Loucy (cell line): ENCODE results near the gene IDS.

Source experiments
- H2AFZ ChIP-seq: fragments of 200-600 bp; sonication (generic); 2 replicates; pipeline ENCODE4 v1.6.0; 2016; ENCODE audit warnings: antibody characterized with exemption, mild to moderate bottlenecking, low read length, moderate library complexity
- H3F3A ChIP-seq: fragments of 200-600 bp; 2 replicates; pipeline ENCODE4 v1.6.0; 2016; ENCODE audit warnings: antibody characterized with exemption, low read depth, mild to moderate bottlenecking
- H3K27me3 ChIP-seq: fragments of 200-600 bp; sonication (generic); 2 replicates; pipeline ENCODE4 v1.6.1; 2014; ENCODE audit warnings: low read length, mild to moderate bottlenecking; ENCODE audit not compliant: insufficient read depth, poor library complexity, severe bottlenecking
- H3K36me3 ChIP-seq: fragments of 200-600 bp; sonication (generic); 2 replicates; pipeline ENCODE4 v1.6.1; 2016; ENCODE audit warnings: low read length; ENCODE audit not compliant: insufficient read depth
- H3K4me1 ChIP-seq: fragments of 200-600 bp; sonication (generic); 2 replicates; pipeline ENCODE4 v1.5.1; 2014; ENCODE audit warnings: low read length, mild to moderate bottlenecking; ENCODE audit not compliant: insufficient read depth, poor library complexity, severe bottlenecking
- H3K4me2 ChIP-seq: fragments of 200-600 bp; sonication (generic); 2 replicates; pipeline ENCODE4 v1.6.0; 2014; ENCODE audit warnings: antibody characterized with exemption, low read length, low read depth, mild to moderate bottlenecking; ENCODE audit not compliant: poor library complexity, severe bottlenecking
- H3K4me3 ChIP-seq: fragments of 200-600 bp; sonication (generic); 2 replicates; pipeline ENCODE4 v1.5.1; 2014; ENCODE audit warnings: low read length, mild to moderate bottlenecking, mixed read lengths; ENCODE audit not compliant: poor library complexity, severe bottlenecking
- H3K79me2 ChIP-seq: fragments of 200-600 bp; sonication (generic); 2 replicates; pipeline ENCODE4 v1.6.1; 2014; ENCODE audit warnings: low read length; ENCODE audit not compliant: insufficient read depth
- H3K9ac ChIP-seq: fragments of 200-600 bp; sonication (generic); 2 replicates; pipeline ENCODE4 v1.6.0; 2014; ENCODE audit warnings: mild to moderate bottlenecking, low read depth, low read length, moderate library complexity; ENCODE audit not compliant: poor library complexity, severe bottlenecking
- H3K9me2 ChIP-seq: fragments of 200-600 bp; sonication (generic); replicated peaks from 2 replicates; pipeline ENCODE4 v1.6.1; 2016; ENCODE audit warnings: low read depth, low read length, mixed read lengths
- H3K9me3 ChIP-seq: fragments of 200-600 bp; sonication (generic); 2 replicates; pipeline ENCODE4 v1.6.1; 2014; ENCODE audit warnings: mild to moderate bottlenecking, antibody characterized with exemption, low read length, low read depth; ENCODE audit not compliant: insufficient read depth
- H4K20me1 ChIP-seq: fragments of 200-600 bp; sonication (generic); 2 replicates; pipeline ENCODE4 v1.6.0; 2014; ENCODE audit warnings: antibody characterized with exemption, low read length, mild to moderate bottlenecking; ENCODE audit not compliant: insufficient read depth, poor library complexity, severe bottlenecking
- CTCF ChIP-seq: fragments of 200-600 bp; sonication (generic); conservative IDR thresholded peaks from 2 replicates; pipeline ENCODE4 v1.5.1; 2014; ENCODE audit warnings: mild to moderate bottlenecking, antibody characterized with exemption, low read length
- EZH2phosphoT487 ChIP-seq: fragments of 200-600 bp; IDR thresholded peaks from 2 replicates; pipeline ENCODE4 v1.6.1; 2018; ENCODE audit warnings: antibody characterized with exemption, mild to moderate bottlenecking, moderate library complexity, borderline replicate concordance

The IDS gene

DNA sequence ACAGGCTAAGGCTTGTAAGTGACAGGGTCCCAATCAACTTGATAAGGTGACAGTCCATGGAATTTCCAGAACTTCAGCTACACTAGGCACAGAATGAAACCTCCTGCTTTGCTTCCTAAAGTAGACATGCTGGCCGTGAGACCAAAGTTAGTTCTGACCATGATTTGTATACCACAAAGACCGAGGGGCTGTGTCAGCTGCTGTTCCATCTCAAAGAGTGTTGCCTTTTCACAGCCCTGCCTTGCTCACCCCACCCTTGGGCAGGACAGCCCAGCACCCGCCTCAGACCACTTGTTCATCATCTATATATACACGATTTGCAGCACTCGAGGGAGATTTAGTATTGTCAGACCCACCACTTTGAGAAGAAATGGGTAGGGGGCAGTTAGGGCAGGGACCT is 5.3 kb downstream of the IDS start:
- Histone ChIP-seq H3K9me2 (no peaks in the 10 kb centered on the region), H2AFZ (no peak overlapping the region), H4K20me1 (peaks cover 17% of the 10 kb centered on the region), H3K9me3 (no peaks in the 10 kb centered on the region), H3K4me2 (no peak overlapping the region), H3K36me3 (peaks cover 36% of the 10 kb centered on the region; the same call in 1 of the 2 replicates), H3F3A (no peaks in the 10 kb centered on the region), H3K9ac (no peak overlapping the region), H3K79me2 (peaks cover 11% of the 10 kb centered on the region; the same call in 1 of the 2 replicates), H3K4me3 (no peak overlapping the region), H3K4me1 (peaks cover 12% of the 10 kb centered on the region), H3K27me3 (no peaks in the 10 kb centered on the region)
- TF ChIP-seq CTCF (no peak), EZH2phosphoT487 (no peak)

DNA sequence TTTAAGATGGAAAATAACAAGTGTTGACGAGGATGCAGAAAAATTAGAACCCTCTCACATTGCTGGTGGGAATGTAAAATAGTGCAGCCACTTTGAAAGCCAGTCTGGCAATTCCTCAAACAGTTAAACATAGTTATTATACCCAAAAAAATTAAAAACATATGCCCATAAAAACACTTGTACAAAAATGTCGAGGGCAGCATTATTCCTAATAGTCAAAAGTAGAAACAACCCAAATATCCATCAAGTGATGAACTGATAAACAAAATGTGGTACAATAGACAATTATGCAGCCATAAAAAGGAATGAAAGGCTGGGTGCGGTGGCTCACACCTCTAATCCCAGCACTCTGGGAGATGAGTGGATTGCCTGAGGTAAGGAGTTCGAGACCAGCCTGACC is 6.3 kb downstream of the IDS start:
- no peaks in the 10 kb centered on the region for H3F3A ChIP-seq
- no peaks in the 10 kb centered on the region for H3K9me2 ChIP-seq
- H4K20me1 ChIP-seq: peaks cover 14% of the 10 kb centered on the region
- no peak overlapping the region for H3K4me3 ChIP-seq
- peaks cover 42% of the 10 kb centered on the region; the same call in 1 of the 2 replicates for H3K36me3 ChIP-seq
- H3K79me2 ChIP-seq: peaks cover 11% of the 10 kb centered on the region; the same call in 1 of the 2 replicates
- H3K27me3 ChIP-seq: no peaks in the 10 kb centered on the region
- TF ChIP-seq CTCF: no peak
- TF ChIP-seq EZH2phosphoT487: no peak
- no peak overlapping the region for H3K9ac ChIP-seq
- peaks cover 12% of the 10 kb centered on the region for H3K4me1 ChIP-seq
- no peak overlapping the region for H2AFZ ChIP-seq
- H3K9me3 ChIP-seq: no peaks in the 10 kb centered on the region
- no peak overlapping the region for H3K4me2 ChIP-seq

DNA sequence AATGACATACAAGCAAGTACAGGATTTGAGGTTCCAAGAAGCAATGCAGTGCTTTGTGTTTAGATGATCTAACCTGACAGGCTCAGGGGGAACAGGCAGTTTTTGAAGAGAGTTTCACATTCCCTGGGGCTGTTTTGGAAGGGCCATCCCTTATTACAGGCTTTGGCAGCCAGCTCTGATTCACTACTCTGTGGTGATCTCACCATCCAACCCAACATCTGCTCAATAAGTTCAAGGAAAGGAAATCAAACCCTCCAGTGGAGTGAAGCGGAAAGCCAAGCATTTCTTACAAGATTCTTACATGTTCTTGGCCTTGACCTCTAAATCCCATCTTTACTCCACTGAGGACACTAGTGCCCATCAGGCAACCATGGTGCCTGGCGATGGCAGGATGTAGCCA is 7.5 kb downstream of the IDS start:
- peaks cover 12% of the 10 kb centered on the region for H3K4me1 ChIP-seq
- peaks cover 11% of the 10 kb centered on the region; the same call in 1 of the 2 replicates for H3K79me2 ChIP-seq
- peaks cover 10% of the 10 kb centered on the region for H4K20me1 ChIP-seq
- H3K27me3 ChIP-seq: no peaks in the 10 kb centered on the region
- H3K36me3 ChIP-seq: peaks cover 43% of the 10 kb centered on the region; the same call in 1 of the 2 replicates
- H3K9me3 ChIP-seq: no peaks in the 10 kb centered on the region
- TF ChIP-seq CTCF (no peak), EZH2phosphoT487 (no peak)
- no peak overlapping the region for H2AFZ ChIP-seq
- no peak overlapping the region for H3K9ac ChIP-seq
- no peak overlapping the region for H3K4me3 ChIP-seq
- H3K9me2 ChIP-seq: no peaks in the 10 kb centered on the region
- no peaks in the 10 kb centered on the region for H3F3A ChIP-seq
- H3K4me2 ChIP-seq: no peak overlapping the region
